SK-N-MC (cell line): ENCODE results near the gene CDK2.
"Not testable (repeated sequence)": the region's sequence is repeated elsewhere in the genome, so short reads cannot be mapped to it uniquely, and the experiment has no call there.

Source experiments
- DNase-seq: peaks from one replicate; pipeline ENCODE4 v3.0.0-alpha.2; 2011; ENCODE audit warnings: low read depth, low spot score
- H3K27ac ChIP-seq: fragments of 200-600 bp; sonication (generic); 2 replicates; pipeline ENCODE4 v1.5.1; 2016; ENCODE audit warnings: mixed run types
- H3K36me3 ChIP-seq: fragments of 200-600 bp; sonication (generic); 2 replicates; pipeline ENCODE4 v1.6.1; 2017; ENCODE audit warnings: antibody characterized with exemption, low read length, mixed read lengths; ENCODE audit not compliant: insufficient read depth
- H3K4me3 ChIP-seq: fragments of 200-600 bp; sonication (generic); 2 replicates; pipeline ENCODE4 v1.5.1; 2016
- H3K9ac ChIP-seq: fragments of 200-600 bp; sonication (generic); 2 replicates; pipeline ENCODE4 v1.8.0; 2017; ENCODE audit warnings: mixed run types, mixed read lengths; ENCODE audit not compliant: insufficient read length
- H3K9me3 ChIP-seq: fragments of 200-600 bp; sonication (generic); 2 replicates; pipeline ENCODE4 v1.6.1; 2017; ENCODE audit warnings: low read depth, mild to moderate bottlenecking, antibody characterized with exemption, low read length, moderate library complexity, mixed read lengths
- EZH2 ChIP-seq: fragments of 200-600 bp; sonication (generic); IDR thresholded peaks from one replicate; pipeline ENCODE4 v1.6.1; 2017; ENCODE audit warnings: antibody characterized with exemption
- FOXP2 ChIP-seq: optimal IDR thresholded peaks from 2 replicates; pipeline ENCODE3; 2011; ENCODE audit warnings: mild to moderate bottlenecking, moderate library complexity; ENCODE audit not compliant: insufficient read depth; ENCODE audit errors: extremely low read length, control extremely low read depth
- POLR2AphosphoS5 ChIP-seq: IDR thresholded peaks from 2 replicates; pipeline ENCODE4 v1.6.1; 2012; ENCODE audit warnings: mild to moderate bottlenecking, low read depth, low read length, borderline replicate concordance

CDK2 gene

GRCh38 chr12:55984861-55985260, 18.2 kb downstream of the CDK2 start:
- no peak overlapping the region for H3K27ac ChIP-seq
- H3K9me3 ChIP-seq, result no peaks in the 10 kb centered on the region
- no peak for DNase-seq
- peak overlapping the region; percentile 29 for H3K9ac ChIP-seq
- TF ChIP-seq EZH2 (no peak), FOXP2 (no peak), POLR2AphosphoS5 (no peak)
- peaks cover 17% of the 10 kb centered on the region for H3K36me3 ChIP-seq
- H3K4me3 ChIP-seq, result no peak overlapping the region

GRCh38 chr12:55985341-55985740, 18.7 kb downstream of the CDK2 start:
- H3K9me3 ChIP-seq, result no peaks in the 10 kb centered on the region
- peak overlapping the region; percentile 29 for H3K9ac ChIP-seq
- peaks cover 22% of the 10 kb centered on the region for H3K36me3 ChIP-seq
- no peak overlapping the region for H3K4me3 ChIP-seq
- no peak for TF ChIP-seq EZH2
- TF ChIP-seq FOXP2, result no peak
- TF ChIP-seq POLR2AphosphoS5, result no peak
- no peak for DNase-seq
- no peak overlapping the region for H3K27ac ChIP-seq

GRCh38 chr12:55985976-55986375, 19.3 kb downstream of the CDK2 start:
- not testable (repeated sequence) for H3K9me3 ChIP-seq, H3K27ac ChIP-seq, H3K4me3 ChIP-seq, DNase-seq, H3K9ac ChIP-seq
- peaks cover 28% of the 10 kb centered on the region for H3K36me3 ChIP-seq

GRCh38 chr12:55991110-55991509, 24.5 kb downstream of the CDK2 start:
- Histone ChIP-seq H3K9ac (no peak overlapping the region), H3K27ac (no peak overlapping the region), H3K36me3 (peaks cover 50% of the 10 kb centered on the region), H3K9me3 (no peaks in the 10 kb centered on the region), H3K4me3 (no peak overlapping the region)
- no peak for DNase-seq
- no peak for TF ChIP-seq POLR2AphosphoS5
- no peak for TF ChIP-seq FOXP2
- no peak for TF ChIP-seq EZH2

- no peak overlapping the region for H3K9ac ChIP-seq
- peaks cover 47% of the 10 kb centered on the region for H3K36me3 ChIP-seq
- TF ChIP-seq EZH2, result no peak
- TF ChIP-seq POLR2AphosphoS5, result no peak
- no peak for TF ChIP-seq FOXP2
- H3K27ac ChIP-seq, result no peak overlapping the region
- no peak for DNase-seq
- H3K9me3 ChIP-seq, result no peaks in the 10 kb centered on the region
- no peak overlapping the region for H3K4me3 ChIP-seq
Measured at GRCh38 chr12:55993230-55993853, 26.7 kb downstream of the CDK2 start.

- Histone ChIP-seq H3K27ac (0 out of 2 replicates have a peak overlapping the region, but pooled peaks have one; percentile 26), H3K36me3 (peaks cover 37% of the 10 kb centered on the region; the same call in 1 of the 2 replicates), H3K9ac (no peak overlapping the region), H3K4me3 (no peak overlapping the region), H3K9me3 (no peaks in the 10 kb centered on the region)
- no peak for TF ChIP-seq POLR2AphosphoS5
- no peak for TF ChIP-seq EZH2
- no peak for TF ChIP-seq FOXP2
- no peak for DNase-seq
Measured at GRCh38 chr12:55995366-55995765, 28.7 kb downstream of the CDK2 start.

GRCh38 chr12:55996201-55996714, 29.6 kb downstream of the CDK2 start:
- no peak for DNase-seq
- H3K9ac ChIP-seq, result no peak overlapping the region
- TF ChIP-seq POLR2AphosphoS5, result no peak
- no peak overlapping the region for H3K4me3 ChIP-seq
- H3K27ac ChIP-seq, result no peak overlapping the region
- H3K9me3 ChIP-seq, result no peaks in the 10 kb centered on the region
- H3K36me3 ChIP-seq, result peaks cover 28% of the 10 kb centered on the region; the same call in 1 of the 2 replicates

- no peak for DNase-seq
- H3K27ac ChIP-seq, result no peak within 1 kb of the TSS
- H3K9me3 ChIP-seq, result no peaks in the 10 kb centered on the region
- H3K4me3 ChIP-seq, result no peak within 1 kb of the TSS
- no peak within 1 kb of the TSS for H3K9ac ChIP-seq
- TF ChIP-seq POLR2AphosphoS5 (no peak), FOXP2 (no peak), EZH2 (no peak)
- peaks cover 23% of the 10 kb centered on the region; the same call in 1 of the 2 replicates for H3K36me3 ChIP-seq
Measured at GRCh38 chr12:55996715-55997534, 30.3 kb downstream of the CDK2 start, which contains the start of gene SUOX. Gene SUOX (plus strand): TSS chr12:55997276. CDS start chr12:56002222, 4,946 bp downstream.

- Histone ChIP-seq H3K36me3 (peaks cover 18% of the 10 kb centered on the region; the same call in 1 of the 2 replicates), H3K4me3 (no peak overlapping the region), H3K9ac (no peak overlapping the region), H3K9me3 (no peaks in the 10 kb centered on the region), H3K27ac (no peak overlapping the region)
- no peak for DNase-seq
- TF ChIP-seq FOXP2, result no peak
- TF ChIP-seq POLR2AphosphoS5, result no peak
- no peak for TF ChIP-seq EZH2
Measured at GRCh38 chr12:55997535-55997859, 30.9 kb downstream of the CDK2 start.

- not testable (repeated sequence) for DNase-seq, H3K36me3 ChIP-seq, H3K9ac ChIP-seq, H3K9me3 ChIP-seq, H3K4me3 ChIP-seq, H3K27ac ChIP-seq
Measured at GRCh38 chr12:55999522-55999921, 32.9 kb downstream of the CDK2 start.

GRCh38 chr12:55999999-56000540, 33.4 kb downstream of the CDK2 start:
- H3K27ac ChIP-seq, H3K9ac ChIP-seq, H3K36me3 ChIP-seq, H3K9me3 ChIP-seq, DNase-seq, H3K4me3 ChIP-seq: not testable (repeated sequence)
